ENCODE results near the gene N4BP2L1. TPM values are rescaled to one million over a fixed set of nuclear protein-coding genes. Genes with fewer than 3 reads are reported as not detected.

The N4BP2L1 gene
- total and polyA plus RNA-seq, 8 donors, result 4.9 to 46.1 (median 15.1) TPM

DNA sequence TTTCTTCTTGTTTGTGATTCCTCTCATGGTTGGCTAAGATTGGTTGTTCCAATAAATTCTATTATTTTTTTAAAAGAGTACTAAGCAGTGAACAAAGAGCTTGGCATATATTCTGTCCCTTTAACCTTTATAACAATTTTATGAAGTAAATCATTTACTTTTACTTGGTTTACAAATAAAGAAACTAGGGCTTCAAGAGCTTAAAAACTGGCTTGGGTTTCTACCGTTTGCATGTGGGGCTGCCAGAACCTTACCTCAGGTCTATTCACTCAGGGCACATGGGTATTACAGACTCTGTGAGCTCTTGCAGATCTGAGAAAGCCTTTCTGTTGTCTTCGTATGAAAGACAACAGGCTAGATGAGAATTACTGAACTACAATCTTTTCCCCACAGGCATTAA is 13.3 kb downstream of the N4BP2L1 start:
- Histone ChIP-seq H3K27ac (no peak overlapping the region), H3K27me3 (no peaks in the 10 kb centered on the region), H3K4me3 (no peak overlapping the region), H3K36me3 (peaks cover 0 to 3% (median 1%) of the 10 kb centered on the region in 4 donors), H3K9me3 (peaks cover 0 to 3% (median 1%) of the 10 kb centered on the region in 4 donors), H3K4me1 (peaks cover 0 to 5% (median 2%) of the 10 kb centered on the region in 4 donors)
- no peak for DNase-seq
- TF ChIP-seq POLR2AphosphoS5 (IDR thresholded peaks at IDR 0.05), result no peak
- TF ChIP-seq, protein P1, sequence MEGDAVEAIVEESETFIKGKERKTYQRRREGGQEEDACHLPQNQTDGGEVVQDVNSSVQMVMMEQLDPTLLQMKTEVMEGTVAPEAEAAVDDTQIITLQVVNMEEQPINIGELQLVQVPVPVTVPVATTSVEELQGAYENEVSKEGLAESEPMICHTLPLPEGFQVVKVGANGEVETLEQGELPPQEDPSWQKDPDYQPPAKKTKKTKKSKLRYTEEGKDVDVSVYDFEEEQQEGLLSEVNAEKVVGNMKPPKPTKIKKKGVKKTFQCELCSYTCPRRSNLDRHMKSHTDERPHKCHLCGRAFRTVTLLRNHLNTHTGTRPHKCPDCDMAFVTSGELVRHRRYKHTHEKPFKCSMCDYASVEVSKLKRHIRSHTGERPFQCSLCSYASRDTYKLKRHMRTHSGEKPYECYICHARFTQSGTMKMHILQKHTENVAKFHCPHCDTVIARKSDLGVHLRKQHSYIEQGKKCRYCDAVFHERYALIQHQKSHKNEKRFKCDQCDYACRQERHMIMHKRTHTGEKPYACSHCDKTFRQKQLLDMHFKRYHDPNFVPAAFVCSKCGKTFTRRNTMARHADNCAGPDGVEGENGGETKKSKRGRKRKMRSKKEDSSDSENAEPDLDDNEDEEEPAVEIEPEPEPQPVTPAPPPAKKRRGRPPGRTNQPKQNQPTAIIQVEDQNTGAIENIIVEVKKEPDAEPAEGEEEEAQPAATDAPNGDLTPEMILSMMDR (IDR thresholded peaks at IDR 0.05), result no peak
- no peak for TF ChIP-seq POLR2A (IDR thresholded peaks at IDR 0.05)
- TF ChIP-seq EP300 (IDR thresholded peaks at IDR 0.05), result no peak
- WGBS, 5 donors, result 36 to 76% (median 52%) methylated on average over 2 of the region's 2 CpGs
- intact Hi-C loops (cut with DNase I; ENCODE audit: low total_unique reads), result no loop called here

DNA sequence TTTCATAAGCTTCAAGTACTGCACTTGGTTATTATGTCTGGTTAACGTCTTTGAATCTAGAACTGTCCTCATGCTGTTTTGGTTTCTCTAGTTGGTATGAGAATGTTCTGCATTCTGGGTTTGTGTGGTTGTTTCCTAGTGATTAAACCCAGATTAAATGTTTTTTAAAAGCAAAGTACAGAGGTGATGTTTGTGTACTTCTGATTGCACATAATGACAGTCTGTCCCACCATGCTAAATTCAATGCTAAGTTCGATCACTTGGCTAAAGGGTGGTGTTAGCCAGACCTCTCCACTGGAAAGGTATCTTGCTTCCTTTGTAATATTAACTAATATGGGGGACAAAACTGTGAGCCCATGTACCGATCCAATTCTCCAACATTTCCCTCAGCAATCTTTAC is 14.6 kb downstream of the N4BP2L1 start:
- DNase-seq, result no peak
- 94 to 99% (median 96%) methylated on average over 3 of the region's 3 CpGs for WGBS, 5 donors
- H3K9me3 ChIP-seq, result no peaks in the 10 kb centered on the region
- no peak overlapping the region for H3K4me3 ChIP-seq
- TF ChIP-seq EP300 (IDR thresholded peaks at IDR 0.05) (no peak), POLR2A (IDR thresholded peaks at IDR 0.05) (no peak), POLR2AphosphoS5 (IDR thresholded peaks at IDR 0.05) (no peak)
- TF ChIP-seq, protein P1 (IDR thresholded peaks at IDR 0.05), result no peak
- no peaks in the 10 kb centered on the region for H3K27me3 ChIP-seq
- H3K36me3 ChIP-seq, result peaks cover 0 to 4% (median under 1%) of the 10 kb centered on the region in 4 donors
- intact Hi-C loops (cut with DNase I; ENCODE audit: low total_unique reads), result no loop called here
- H3K27ac ChIP-seq, result no peak overlapping the region
- peaks cover 0 to 5% (median 2%) of the 10 kb centered on the region in 4 donors for H3K4me1 ChIP-seq

DNA sequence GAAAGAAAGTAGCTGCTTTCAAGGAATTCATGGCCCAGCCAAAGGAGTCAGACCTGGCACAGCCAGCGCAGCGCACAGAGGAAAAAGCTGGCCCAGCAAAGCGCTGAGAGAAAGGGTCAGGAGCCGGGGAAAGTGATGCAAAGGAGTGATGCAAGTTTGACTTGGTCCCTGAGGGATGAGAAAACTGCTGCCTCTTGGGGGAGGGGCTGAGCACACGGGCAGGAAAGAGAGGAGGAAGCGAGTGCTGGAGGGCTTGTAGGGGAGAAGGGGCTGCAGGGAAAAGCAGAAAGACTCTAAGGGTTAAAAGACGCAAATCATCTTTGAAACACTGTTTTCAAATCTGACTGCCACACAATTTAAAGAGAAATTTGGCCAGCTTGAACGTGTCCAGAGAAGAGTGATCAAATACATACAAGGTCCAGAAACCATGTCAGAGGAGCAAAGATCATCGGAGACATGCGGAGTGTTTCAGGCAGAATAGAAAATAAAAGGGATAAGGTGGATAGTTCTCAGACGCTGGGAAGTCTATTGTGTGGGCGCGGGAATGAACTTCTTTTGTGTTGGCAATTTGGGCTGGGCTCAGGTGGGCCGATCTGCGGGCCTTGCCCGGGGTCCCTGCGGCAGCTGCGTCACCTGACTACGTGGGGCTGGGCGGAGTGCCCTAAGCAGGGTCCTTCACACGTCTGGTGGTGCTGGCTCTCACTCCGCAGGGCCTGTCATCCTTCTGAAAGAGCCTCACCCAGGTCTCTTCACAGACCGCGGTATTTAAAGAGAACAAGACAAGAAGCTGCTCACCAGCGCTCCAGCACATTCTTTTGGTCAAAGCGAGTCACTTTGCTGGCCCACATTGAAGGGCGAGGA is 18.1 kb downstream of the N4BP2L1 start:
- intact Hi-C loops (cut with DNase I; ENCODE audit: low total_unique reads), result no loop called here
- peak overlapping the region in 1 of 4 donors; percentile 0 for H3K4me3 ChIP-seq
- peak overlapping the region in 1 of 5 donors; percentile 47 for H3K27ac ChIP-seq
- peak in 1 of 2 donors; percentile 62 for DNase-seq
- H3K27me3 ChIP-seq, result no peaks in the 10 kb centered on the region
- no peaks in the 10 kb centered on the region for H3K9me3 ChIP-seq
- H3K36me3 ChIP-seq, result peaks cover 3 to 33% (median 23%) of the 10 kb centered on the region in 4 donors
- TF ChIP-seq POLR2AphosphoS5 (IDR thresholded peaks at IDR 0.05) (no peak), EP300 (IDR thresholded peaks at IDR 0.05) (no peak), POLR2A (IDR thresholded peaks at IDR 0.05) (no peak)
- TF ChIP-seq, protein P1 (IDR thresholded peaks at IDR 0.05), result no peak
- WGBS, 5 donors, result 58 to 68% (median 67%) methylated on average over 27 of the region's 27 CpGs
- H3K4me1 ChIP-seq, result peaks cover 0 to 5% (median 2%) of the 10 kb centered on the region in 4 donors

DNA sequence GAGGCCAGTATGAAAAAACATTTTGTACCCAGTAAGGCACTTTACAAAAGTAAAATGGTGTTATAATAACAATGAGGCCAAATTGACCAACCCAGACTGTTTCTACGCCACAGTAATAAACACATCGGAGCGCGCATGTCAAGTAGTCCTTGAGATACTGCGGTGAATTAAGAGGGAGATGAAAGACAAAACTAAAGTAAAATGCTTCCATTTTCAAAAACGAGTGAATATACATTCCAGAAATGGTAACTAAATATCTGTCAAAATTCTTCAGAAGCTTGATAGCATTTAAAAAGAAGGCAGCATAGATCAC is 19.0 kb downstream of the N4BP2L1 start:
- Histone ChIP-seq H3K4me1 (peaks cover 0 to 5% (median 2%) of the 10 kb centered on the region in 4 donors), H3K4me3 (no peak overlapping the region), H3K36me3 (peaks cover 3 to 41% (median 24%) of the 10 kb centered on the region in 4 donors), H3K9me3 (no peaks in the 10 kb centered on the region), H3K27ac (no peak overlapping the region), H3K27me3 (no peaks in the 10 kb centered on the region)
- no peak for DNase-seq
- 86 to 94% (median 89%) methylated on average over 6 of the region's 6 CpGs for WGBS, 5 donors
- intact Hi-C loops (cut with DNase I; ENCODE audit: low total_unique reads), result no loop called here
- TF ChIP-seq, protein P1 (IDR thresholded peaks at IDR 0.05), result no peak
- no peak for TF ChIP-seq EP300 (IDR thresholded peaks at IDR 0.05)
- no peak for TF ChIP-seq POLR2A (IDR thresholded peaks at IDR 0.05)

Data from stomach (tissue), 9 donors.